HG03432 (cell line): ENCODE measurements around the gene FAM229B.
"Not testable (repeated sequence)": the region's sequence is repeated elsewhere in the genome, so short reads cannot be mapped to it uniquely, and the experiment has no call there.

Experiments
- ATAC-seq: cut with Tn5 transposase; IDR thresholded peaks from one replicate; pipeline ENCODE4 v1.9.1; 2021; ENCODE audit warnings: mild to moderate bottlenecking, moderate library complexity; ENCODE audit not compliant: unreplicated experiment

The FAM229B gene

GRCh38 chr6:112087136-112087911 is at the start of gene FAM229B, which contains the start of gene TUBE1:
Gene FAM229B (plus strand): TSS chr6:112087591. CDS start chr6:112099284, 11,693 bp downstream.
Gene TUBE1 (minus strand): TSS chr6:112087482. CDS start chr6:112087434, 48 bp downstream.
- peak; percentile 97 for ATAC-seq

GRCh38 chr6:112037783-112038216 is 49.6 kb upstream of the FAM229B start:
- ATAC-seq = no peak

- ATAC-seq = no peak
Observed at GRCh38 chr6:112038268-112038667, 49.1 kb upstream of the FAM229B start.

GRCh38 chr6:112038756-112039430 is 48.5 kb upstream of the FAM229B start:
- no peak for ATAC-seq

- ATAC-seq = no peak
Observed at GRCh38 chr6:112039431-112039770, 48.0 kb upstream of the FAM229B start.

GRCh38 chr6:112040956-112041355 is 46.4 kb upstream of the FAM229B start:
- no peak for ATAC-seq

GRCh38 chr6:112041535-112041934 is 45.9 kb upstream of the FAM229B start:
- no peak for ATAC-seq

GRCh38 chr6:112043032-112044007 is 44.1 kb upstream of the FAM229B start:
- ATAC-seq = peak; percentile 91

GRCh38 chr6:112044196-112044595 is 43.2 kb upstream of the FAM229B start:
- ATAC-seq = no peak

GRCh38 chr6:112044856-112045255 is 42.5 kb upstream of the FAM229B start:
- no peak for ATAC-seq

- ATAC-seq = not testable (repeated sequence)
Observed at GRCh38 chr6:112047523-112047922, 39.9 kb upstream of the FAM229B start.

- ATAC-seq = no peak
Observed at GRCh38 chr6:112049026-112049799, 38.2 kb upstream of the FAM229B start.

- ATAC-seq = no peak
Observed at GRCh38 chr6:112049996-112050395, 37.4 kb upstream of the FAM229B start.

- ATAC-seq = no peak
Observed at GRCh38 chr6:112050429-112050828, 37.0 kb upstream of the FAM229B start.

GRCh38 chr6:112051251-112051740 is 36.1 kb upstream of the FAM229B start:
- ATAC-seq = not testable (repeated sequence)

GRCh38 chr6:112054001-112054400 is 33.4 kb upstream of the FAM229B start, which contains the start of gene CCN6:
Gene CCN6 (plus strand): TSS chr6:112054104. CDS start chr6:112054358, 254 bp downstream.
- no peak for ATAC-seq

- ATAC-seq = no peak
Observed at GRCh38 chr6:112054555-112055190, 32.7 kb upstream of the FAM229B start.

- no peak for ATAC-seq
Observed at GRCh38 chr6:112058243-112059032, 29.0 kb upstream of the FAM229B start.

GRCh38 chr6:112061605-112062004 is 25.8 kb upstream of the FAM229B start:
- ATAC-seq = no peak
